Fibroblast of lung (primary cell): ENCODE data around the gene STXBP5. TPM values are rescaled to one million over a fixed set of nuclear protein-coding genes. Genes with fewer than 3 reads are reported as not detected.
A peak's percentile ranks its signal among the peaks of the same experiment; 100 is the strongest.

Experiments
- DNase-seq, 2 donors: peaks; one replicate each; pipeline versions ENCODE4 v3.0.0 to v3.0.0-alpha.2; 2010; ENCODE audit warnings: low read depth in 2 of 2
- H2AFZ ChIP-seq: 2 replicates; pipeline ENCODE4 v1.5.1; 2012; ENCODE audit warnings: low read length, control low read depth, inconsistent platforms
- H3K27ac ChIP-seq: 2 replicates; pipeline ENCODE4 v1.5.1; 2011; ENCODE audit warnings: low read length, control low read depth; ENCODE audit not compliant: insufficient read depth
- H3K27me3 ChIP-seq: 2 replicates; pipeline ENCODE4 v1.5.1; 2011; ENCODE audit warnings: mild to moderate bottlenecking, low read length; ENCODE audit not compliant: control insufficient read depth, insufficient read depth
- H3K36me3 ChIP-seq: 2 replicates; pipeline ENCODE4 v1.5.1; 2011; ENCODE audit warnings: low read length; ENCODE audit not compliant: control insufficient read depth, insufficient read depth
- H3K4me1 ChIP-seq: 2 replicates; pipeline ENCODE4 v1.5.1; 2011; ENCODE audit warnings: low read length; ENCODE audit not compliant: control insufficient read depth, insufficient read depth; ENCODE audit errors: extremely low read depth
- H3K4me2 ChIP-seq: 2 replicates; pipeline ENCODE4 v1.5.1; 2011; ENCODE audit warnings: low read length, control low read depth; ENCODE audit not compliant: insufficient read depth; ENCODE audit errors: extremely low read depth
- H3K4me3 ChIP-seq, 4 experiments: fragments of 200-600 bp in 1 of 4; sonication (generic) in 1 of 4; replicated peaks in 1 of 4; 2 replicates each; pipeline ENCODE4 v1.5.1; 2011 to 2016; ENCODE audit warnings: low read length in 4 of 4, low read depth in 3 of 4, mild to moderate bottlenecking in 3 of 4, control low read depth in 2 of 4, inconsistent platforms in 1 of 4, mixed read lengths in 1 of 4; ENCODE audit not compliant: insufficient read depth in 1 of 4; ENCODE audit errors: control extremely low read depth in 1 of 4
- H3K79me2 ChIP-seq: 2 replicates; pipeline ENCODE4 v1.5.1; 2012; ENCODE audit warnings: mild to moderate bottlenecking, low read length, inconsistent platforms; ENCODE audit not compliant: control insufficient read depth, insufficient read depth
- H3K9ac ChIP-seq: 2 replicates; pipeline ENCODE4 v1.5.1; 2011; ENCODE audit warnings: mild to moderate bottlenecking, low read length, control low read depth; ENCODE audit not compliant: insufficient read depth
- H3K9me3 ChIP-seq: 2 replicates; pipeline ENCODE4 v1.5.1; 2012; ENCODE audit warnings: low read depth, low read length; ENCODE audit not compliant: control insufficient read depth, insufficient read depth
- H4K20me1 ChIP-seq: 2 replicates; pipeline ENCODE4 v1.5.1; 2011; ENCODE audit warnings: low read length; ENCODE audit not compliant: control insufficient read depth, insufficient read depth; ENCODE audit errors: extremely low read depth
- EZH2 ChIP-seq: IDR thresholded peaks from 2 replicates; pipeline ENCODE4 v1.5.1; 2012; ENCODE audit warnings: low read length, control low read depth, mild to moderate bottlenecking; ENCODE audit errors: missing control alignments
- polyA plus RNA-seq, 2 donors: library from polyadenylated mRNA; depleted of rRNA in 1 of 2; stranded (reverse) in 1 of 2; unstranded in 1 of 2; fragments of >200 nt; gene quantifications; 2 replicates each; pipeline ENCODE4 v1.2.1, GENCODE V29; 2011 to 2012; ENCODE audit warnings: missing spikeins in 1 of 2
- total RNA-seq: library from RNA; depleted of rRNA; stranded (reverse); fragments of >200 nt; gene quantifications from 2 replicates; pipeline ENCODE4 v1.2.1, GENCODE V29; 2014
- TF ChIP-seq, protein P1 (sequence below), 2 donors: IDR thresholded peaks in 1 of 2; conservative IDR thresholded peaks in 1 of 2; 1 replicate in 1 of 2; 2 replicates in 1 of 2; pipeline ENCODE4 v1.5.1; 2011 to 2012; ENCODE audit warnings: low read length in 2 of 2, control low read depth in 1 of 2, inconsistent platforms in 1 of 2, low read depth in 1 of 2, mild to moderate bottlenecking in 1 of 2

Gene STXBP5
- total and polyA plus RNA-seq, 2 donors (not counting 1 experiment from before 2014, with no cell fraction given) = 27.6 to 90.7 TPM

DNA sequence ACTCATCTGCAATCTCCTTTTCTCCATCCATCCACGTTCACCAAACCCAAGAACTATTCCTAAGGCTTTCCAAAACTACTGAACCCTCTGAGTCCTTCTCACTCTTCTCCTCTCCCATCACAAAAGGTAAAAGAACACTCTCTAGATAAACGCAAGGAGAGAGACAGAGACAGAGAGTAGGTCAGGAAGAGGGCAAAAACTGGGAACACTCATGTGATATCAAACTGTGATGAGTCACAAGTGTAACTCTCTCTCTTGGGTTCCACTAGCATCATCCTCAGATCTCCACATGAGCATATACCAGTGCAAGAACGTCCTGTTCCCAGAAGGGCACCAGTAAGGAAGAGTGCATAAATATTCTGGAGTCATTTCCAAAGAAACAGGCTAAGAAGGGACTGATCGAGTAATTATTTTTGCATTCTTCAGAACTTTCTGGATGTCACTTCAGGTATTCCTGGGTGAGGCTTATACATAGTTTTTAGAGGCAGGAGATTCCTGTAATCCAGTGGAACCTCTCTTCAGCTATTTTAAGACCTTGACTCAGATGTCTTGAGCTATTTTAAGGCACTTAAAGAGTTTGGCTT is 47.3 kb upstream of the STXBP5 start:
- Histone ChIP-seq H3K27ac (no peak overlapping the region), H3K9me3 (no peaks in the 10 kb centered on the region), H2AFZ (no peak overlapping the region)

DNA sequence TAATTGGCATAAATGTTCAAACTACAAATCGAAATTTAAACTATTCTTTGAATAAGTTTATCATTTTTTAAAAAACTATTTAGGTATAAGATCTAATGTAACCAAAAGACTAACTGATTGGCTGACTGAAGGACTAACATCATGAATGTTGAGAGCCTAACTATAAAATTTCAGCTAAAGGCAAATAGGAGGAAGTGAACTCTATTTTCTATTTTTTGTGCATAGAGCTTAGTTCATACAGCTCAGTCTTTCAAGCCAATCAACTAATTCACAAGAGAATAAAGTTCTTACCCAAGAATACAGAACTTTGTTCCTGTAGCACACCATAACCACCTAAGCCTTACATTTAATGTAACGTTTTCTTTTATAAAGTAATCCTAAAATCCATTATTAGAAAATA is 46.3 kb upstream of the STXBP5 start:
- H4K20me1 ChIP-seq = no peaks in the 10 kb centered on the region
- no peak overlapping the region for H3K4me3 ChIP-seq
- no peak overlapping the region for H3K4me2 ChIP-seq
- no peak overlapping the region for H2AFZ ChIP-seq
- H3K36me3 ChIP-seq = no peaks in the 10 kb centered on the region
- peaks cover 6% of the 10 kb centered on the region for H3K4me1 ChIP-seq
- no peaks in the 10 kb centered on the region for H3K27me3 ChIP-seq
- H3K9ac ChIP-seq = no peak overlapping the region
- no peaks in the 10 kb centered on the region for H3K9me3 ChIP-seq
- H3K27ac ChIP-seq = no peak overlapping the region
- H3K79me2 ChIP-seq = no peaks in the 10 kb centered on the region
- no peak for TF ChIP-seq EZH2
- TF ChIP-seq, protein P1, sequence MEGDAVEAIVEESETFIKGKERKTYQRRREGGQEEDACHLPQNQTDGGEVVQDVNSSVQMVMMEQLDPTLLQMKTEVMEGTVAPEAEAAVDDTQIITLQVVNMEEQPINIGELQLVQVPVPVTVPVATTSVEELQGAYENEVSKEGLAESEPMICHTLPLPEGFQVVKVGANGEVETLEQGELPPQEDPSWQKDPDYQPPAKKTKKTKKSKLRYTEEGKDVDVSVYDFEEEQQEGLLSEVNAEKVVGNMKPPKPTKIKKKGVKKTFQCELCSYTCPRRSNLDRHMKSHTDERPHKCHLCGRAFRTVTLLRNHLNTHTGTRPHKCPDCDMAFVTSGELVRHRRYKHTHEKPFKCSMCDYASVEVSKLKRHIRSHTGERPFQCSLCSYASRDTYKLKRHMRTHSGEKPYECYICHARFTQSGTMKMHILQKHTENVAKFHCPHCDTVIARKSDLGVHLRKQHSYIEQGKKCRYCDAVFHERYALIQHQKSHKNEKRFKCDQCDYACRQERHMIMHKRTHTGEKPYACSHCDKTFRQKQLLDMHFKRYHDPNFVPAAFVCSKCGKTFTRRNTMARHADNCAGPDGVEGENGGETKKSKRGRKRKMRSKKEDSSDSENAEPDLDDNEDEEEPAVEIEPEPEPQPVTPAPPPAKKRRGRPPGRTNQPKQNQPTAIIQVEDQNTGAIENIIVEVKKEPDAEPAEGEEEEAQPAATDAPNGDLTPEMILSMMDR (conservative IDR thresholded peaks at IDR 0.05 in 1 of 2, IDR thresholded peaks at IDR 0.05 in 1 of 2; ENCODE audit: low read depth in 1 of 2, low read length in 2 of 2) = no peak
- no peak for DNase-seq

More for the DNA sequence above, 47.3 kb upstream of the STXBP5 start:
- Histone ChIP-seq H3K36me3 (no peaks in the 10 kb centered on the region), H3K4me1 (peaks cover 6% of the 10 kb centered on the region), H3K27me3 (no peaks in the 10 kb centered on the region), H3K4me2 (no peak overlapping the region), H3K79me2 (no peaks in the 10 kb centered on the region), H3K9ac (no peak overlapping the region), H3K4me3 (no peak overlapping the region), H4K20me1 (no peaks in the 10 kb centered on the region)
- TF ChIP-seq EZH2 = no peak
- TF ChIP-seq, protein P1 (conservative IDR thresholded peaks at IDR 0.05 in 1 of 2, IDR thresholded peaks at IDR 0.05 in 1 of 2; ENCODE audit: low read depth in 1 of 2, low read length in 2 of 2) = no peak
- peak; percentile 55 to 74 for DNase-seq

DNA sequence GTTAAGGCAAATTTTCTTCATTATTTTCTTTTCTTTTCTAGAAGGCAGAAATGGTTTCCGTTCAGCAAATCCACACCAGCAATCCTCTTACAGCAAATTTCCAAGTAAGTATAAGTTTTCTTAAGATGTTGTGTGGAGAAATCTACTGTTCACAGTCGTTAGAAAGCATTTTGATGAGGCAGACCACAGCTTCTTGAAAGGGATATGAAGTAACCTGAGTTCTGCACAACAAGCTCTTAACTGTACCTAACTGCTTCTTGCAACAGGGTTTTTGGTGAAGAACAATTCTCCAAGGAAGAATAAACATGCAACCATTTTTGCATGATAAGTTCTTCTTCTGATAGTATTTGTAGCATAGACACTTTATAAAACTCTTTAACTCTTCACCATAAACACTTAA is 45.3 kb upstream of the STXBP5 start:
- Histone ChIP-seq H3K36me3 (no peaks in the 10 kb centered on the region), H3K27me3 (no peaks in the 10 kb centered on the region), H3K9ac (no peak overlapping the region), H3K4me3 (no peak overlapping the region), H3K4me1 (peaks cover 6% of the 10 kb centered on the region), H4K20me1 (no peaks in the 10 kb centered on the region), H3K27ac (no peak overlapping the region), H2AFZ (no peak overlapping the region), H3K4me2 (no peak overlapping the region), H3K79me2 (no peaks in the 10 kb centered on the region), H3K9me3 (no peaks in the 10 kb centered on the region)
- TF ChIP-seq, protein P1 (conservative IDR thresholded peaks at IDR 0.05 in 1 of 2, IDR thresholded peaks at IDR 0.05 in 1 of 2; ENCODE audit: low read depth in 1 of 2, low read length in 2 of 2) = no peak
- TF ChIP-seq EZH2 = no peak
- DNase-seq = no peak
